HG03097 (cell line): ENCODE data around the gene WDTC1.

ENCODE experiments used
- ATAC-seq: cut with Tn5 transposase; IDR thresholded peaks from one replicate; pipeline ENCODE4 v1.9.1; 2021; ENCODE audit not compliant: unreplicated experiment, low FRiP score

Gene WDTC1

GRCh38 chr1:27332536-27333281 lies 98.3 kb downstream of the WDTC1 start:
- no peak for ATAC-seq

GRCh38 chr1:27333717-27334279 lies 99.4 kb downstream of the WDTC1 start:
- ATAC-seq, result no peak

- ATAC-seq, result no peak
Measured at GRCh38 chr1:27335506-27336422, 101.3 kb downstream of the WDTC1 start.

- ATAC-seq, result no peak
Measured at GRCh38 chr1:27336756-27337155, 102.3 kb downstream of the WDTC1 start.

- ATAC-seq, result no peak
Measured at GRCh38 chr1:27338751-27339150, 104.3 kb downstream of the WDTC1 start.

- ATAC-seq, result no peak
Measured at GRCh38 chr1:27339213-27339612, 104.8 kb downstream of the WDTC1 start.

GRCh38 chr1:27341525-27342252 lies 107.3 kb downstream of the WDTC1 start, which contains the start of gene SYTL1:
Gene SYTL1, plus strand, starts transcription at chr1:27342022. Its CDS starts 3,313 bp downstream, at chr1:27345335.
- ATAC-seq, result no peak

- no peak for ATAC-seq
Measured at GRCh38 chr1:27342391-27342777, 108.0 kb downstream of the WDTC1 start.

- ATAC-seq, result no peak
Measured at GRCh38 chr1:27342778-27343638, 108.6 kb downstream of the WDTC1 start.

GRCh38 chr1:27343639-27344025 lies 109.2 kb downstream of the WDTC1 start:
- ATAC-seq, result no peak

- ATAC-seq, result no peak
Measured at GRCh38 chr1:27345272-27345671, 110.8 kb downstream of the WDTC1 start.

- ATAC-seq, result no peak
Measured at GRCh38 chr1:27346357-27346756, 111.9 kb downstream of the WDTC1 start.

GRCh38 chr1:27346991-27347624 lies 112.7 kb downstream of the WDTC1 start:
- ATAC-seq, result no peak

- ATAC-seq, result no peak
Measured at GRCh38 chr1:27348861-27349783, 114.7 kb downstream of the WDTC1 start.

GRCh38 chr1:27349784-27350662 lies 115.6 kb downstream of the WDTC1 start:
- no peak for ATAC-seq

- no peak for ATAC-seq
Measured at GRCh38 chr1:27350663-27351540, 116.5 kb downstream of the WDTC1 start.
